GM12875 (cell line): ENCODE results near the gene FBXL17.

Experiments
- H3K4me3 ChIP-seq: one replicate; pipeline ENCODE4 v1.5.1; 2011; ENCODE audit warnings: low read depth, low read length, control low read depth
- CTCF ChIP-seq: IDR thresholded peaks from 2 replicates; pipeline ENCODE4 v1.5.1; 2011; ENCODE audit warnings: low read depth, mild to moderate bottlenecking, control low read depth, inconsistent platforms, low read length, moderate library complexity, borderline replicate concordance; ENCODE audit not compliant: insufficient read depth

FBXL17 gene

GRCh38 chr5:107878661-107879060, 503.2 kb downstream of the FBXL17 start:
- no peak overlapping the region for H3K4me3 ChIP-seq
- no peak for TF ChIP-seq CTCF

GRCh38 chr5:107876906-107877305, 505.0 kb downstream of the FBXL17 start:
- no peak overlapping the region for H3K4me3 ChIP-seq
- TF ChIP-seq CTCF: no peak

- no peak for TF ChIP-seq CTCF
- no peak overlapping the region for H3K4me3 ChIP-seq
Measured at GRCh38 chr5:107876261-107876660, 505.6 kb downstream of the FBXL17 start.

- no peak for TF ChIP-seq CTCF
Measured at GRCh38 chr5:107875833-107876232, 506.1 kb downstream of the FBXL17 start.

GRCh38 chr5:107874795-107875194, 507.1 kb downstream of the FBXL17 start:
- H3K4me3 ChIP-seq: no peak overlapping the region
- TF ChIP-seq CTCF: no peak

More at GRCh38 chr5:107875833-107876232, 506.1 kb downstream of the FBXL17 start:
- no peak overlapping the region for H3K4me3 ChIP-seq

GRCh38 chr5:107873877-107874276, 508.0 kb downstream of the FBXL17 start:
- no peak for TF ChIP-seq CTCF
- H3K4me3 ChIP-seq: no peak overlapping the region

GRCh38 chr5:107871023-107871422, 510.9 kb downstream of the FBXL17 start:
- no peak overlapping the region for H3K4me3 ChIP-seq
- no peak for TF ChIP-seq CTCF
